OCI-LY3 (cell line): ENCODE results near the gene STAU1.

Source experiments
- CTCF ChIP-seq: fragments of 200-600, 300-600 bp; sonication (generic); IDR thresholded peaks from 2 replicates; pipeline ENCODE4 v1.5.1; 2014; ENCODE audit warnings: antibody characterized with exemption, low read length, low read depth
- EZH2phosphoT487 ChIP-seq: fragments of 200-600 bp; shearing (Covaris generic); IDR thresholded peaks from 2 replicates; pipeline ENCODE4 v1.6.1; 2018; ENCODE audit warnings: antibody characterized with exemption, mixed run types, low read depth

GRCh38 chr20:49183444-49183843 lies 4.7 kb downstream of the STAU1 start:
- TF ChIP-seq CTCF (no peak), EZH2phosphoT487 (no peak)
